Prostate gland (tissue), 2 donors: ENCODE data around the gene PEX11G. TPM values are rescaled to one million over a fixed set of nuclear protein-coding genes. Genes with fewer than 3 reads are reported as not detected.

Experiments used
- DNase-seq: peaks from one replicate; pipeline ENCODE4 v3.0.0-alpha.2; 2019; ENCODE audit warnings: low spot score
- H3K27ac ChIP-seq, 2 donors: fragments of 200-600 bp; sonication (generic); 2 replicates each; pipeline ENCODE4 v1.5.1; 2017 to 2019
- H3K27me3 ChIP-seq: fragments of 200-600 bp; sonication (generic); replicated peaks from 2 replicates; pipeline ENCODE4 v1.5.1; 2019; ENCODE audit not compliant: insufficient read depth
- H3K36me3 ChIP-seq, 2 donors: fragments of 200-600 bp; sonication (generic); 1 replicate in 1 of 2; 2 replicates in 1 of 2; pipeline versions ENCODE4 v1.5.1 to v1.8.1; 2017 to 2019
- H3K4me1 ChIP-seq: fragments of 200-600 bp; sonication (generic); replicated peaks from 2 replicates; pipeline ENCODE4 v1.5.1; 2019
- H3K4me3 ChIP-seq, 2 donors: fragments of 200-600 bp; sonication (generic); 2 replicates each; pipeline ENCODE4 v1.5.1; 2017 to 2019
- H3K9me3 ChIP-seq: fragments of 200-600 bp; sonication (generic); 2 replicates; pipeline ENCODE4 v1.5.1; 2017
- CTCF ChIP-seq, 4 experiments: fragments of 200-600 bp in 2 of 4; fragments of 450-650 bp in 2 of 4; sonication (generic) in 2 of 4; IDR thresholded peaks; 1 replicate in 3 of 4; 2 replicates in 1 of 4; pipeline ENCODE4 v1.5.1; 2016 to 2019; ENCODE audit warnings: antibody characterized with exemption in 4 of 4, mild to moderate bottlenecking in 2 of 4, moderate library complexity in 2 of 4
- POLR2A ChIP-seq: fragments of 450-650 bp; IDR thresholded peaks from one replicate; pipeline ENCODE4 v1.6.1; 2016; ENCODE audit warnings: antibody characterized with exemption, mild to moderate bottlenecking
- POLR2AphosphoS5 ChIP-seq: sonication (generic); formaldehyde crosslinking; IDR thresholded peaks from one replicate; pipeline ENCODE4 v1.6.1; 2017; ENCODE audit warnings: antibody characterized with exemption
- WGBS: methylation state at CpG from one replicate; pipeline ENCODE4 v1.1.5; 2018; 5-methylcytosine and 5-hydroxymethylcytosine counted together
- intact Hi-C: fragments of 100-400 bp; cut with DNase I; formaldehyde crosslinking; loops from one replicate; pipeline ENCODE4 v1.14.2; 2022
- total RNA-seq, 2 donors: library from RNA; depleted of rRNA; stranded (reverse); fragments of >200 nt; gene quantifications; one replicate each; pipeline ENCODE4 v1.1.0, GENCODE V29; 2016

The PEX11G gene
- total RNA-seq, 2 donors from 2014 or later: 13.1 to 17.4 TPM

DNA sequence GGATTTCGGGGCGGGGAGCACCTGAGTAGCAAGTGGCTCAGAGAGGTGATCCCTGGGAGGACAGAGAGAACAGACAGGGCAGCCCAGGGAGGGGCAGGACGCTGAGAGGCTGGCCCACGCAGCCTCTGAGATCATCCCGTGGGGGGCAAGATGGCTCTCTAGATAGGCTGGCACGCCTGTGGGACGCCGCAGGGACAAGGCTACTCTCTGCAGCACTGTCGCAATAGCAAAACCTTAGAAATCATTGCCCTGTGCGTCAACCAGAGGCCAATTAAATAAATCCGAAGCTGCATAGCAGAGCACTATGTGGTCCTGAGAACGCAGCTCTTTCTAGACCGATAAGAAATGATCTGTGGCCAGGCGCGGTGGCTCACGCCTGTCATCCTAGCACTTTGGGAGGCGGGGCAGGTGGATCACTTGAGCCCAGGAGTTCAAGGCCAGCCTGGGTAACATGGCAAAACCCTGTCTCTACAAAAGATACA, 5.1 kb downstream of the PEX11G start:
- DNase-seq: no peak
- no peaks in the 10 kb centered on the region for H3K4me1 ChIP-seq
- no peaks in the 10 kb centered on the region for H3K9me3 ChIP-seq
- no peak overlapping the region for H3K27ac ChIP-seq
- intact Hi-C loops: no loop called here
- H3K36me3 ChIP-seq: no peaks in the 10 kb centered on the region
- H3K27me3 ChIP-seq: no peaks in the 10 kb centered on the region
- 66% methylated on average over 17 of the region's 17 CpGs for WGBS
- no peak for TF ChIP-seq CTCF (IDR thresholded peaks at IDR 0.05)
- no peak for TF ChIP-seq POLR2AphosphoS5
- no peak for TF ChIP-seq POLR2A
- no peak overlapping the region for H3K4me3 ChIP-seq

GRCh38 chr19:7482584-7483439, 6.0 kb downstream of the PEX11G start:
- TF ChIP-seq POLR2A: no peak
- TF ChIP-seq POLR2AphosphoS5: no peak
- no peak for TF ChIP-seq CTCF (IDR thresholded peaks at IDR 0.05)

DNA sequence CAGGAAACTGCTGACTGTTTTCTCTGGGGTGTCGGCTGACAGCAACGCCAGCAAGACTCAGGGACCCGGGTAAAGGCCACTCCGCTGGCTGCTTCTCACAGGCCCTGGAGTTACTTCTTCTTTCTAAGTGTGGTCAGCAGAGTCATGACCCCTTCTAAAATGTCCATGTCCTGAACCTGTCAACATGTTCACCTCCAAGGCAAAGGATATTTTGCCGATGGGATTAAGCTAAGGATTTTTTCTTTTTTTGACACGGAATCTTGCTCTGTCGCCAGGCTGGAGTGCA, 7.9 kb downstream of the PEX11G start:
- Histone ChIP-seq H3K36me3 (no peaks in the 10 kb centered on the region), H3K27ac (no peak overlapping the region), H3K27me3 (no peaks in the 10 kb centered on the region), H3K9me3 (no peaks in the 10 kb centered on the region), H3K4me3 (no peak overlapping the region), H3K4me1 (no peaks in the 10 kb centered on the region)
- DNase-seq: no peak
- intact Hi-C loops: no loop called here
- 76% methylated on average over 7 of the region's 7 CpGs for WGBS
- no peak for TF ChIP-seq POLR2A
- TF ChIP-seq POLR2AphosphoS5: no peak
- TF ChIP-seq CTCF (IDR thresholded peaks at IDR 0.05): no peak

More at GRCh38 chr19:7482584-7483439, 6.0 kb downstream of the PEX11G start:
- intact Hi-C loops: no loop called here
- H3K4me1 ChIP-seq: no peaks in the 10 kb centered on the region
- H3K4me3 ChIP-seq: no peak overlapping the region
- WGBS: 38% methylated on average over 36 of the region's 37 CpGs
- no peak for DNase-seq
- H3K27ac ChIP-seq: no peak overlapping the region
- H3K9me3 ChIP-seq: no peaks in the 10 kb centered on the region
- no peaks in the 10 kb centered on the region for H3K27me3 ChIP-seq
- no peaks in the 10 kb centered on the region for H3K36me3 ChIP-seq

GRCh38 chr19:7480222-7480969, 8.4 kb downstream of the PEX11G start:
- no peak for DNase-seq

More at GRCh38 chr19:7480222-7480969, 8.4 kb downstream of the PEX11G start:
- no peak for TF ChIP-seq CTCF (IDR thresholded peaks at IDR 0.05)
- no peak for TF ChIP-seq POLR2A
- no peak for TF ChIP-seq POLR2AphosphoS5
- H3K27ac ChIP-seq: no peak overlapping the region
- no peaks in the 10 kb centered on the region for H3K4me1 ChIP-seq
- H3K9me3 ChIP-seq: no peaks in the 10 kb centered on the region
- intact Hi-C loops: no loop called here
- no peak overlapping the region for H3K4me3 ChIP-seq
- H3K27me3 ChIP-seq: no peaks in the 10 kb centered on the region
- no peaks in the 10 kb centered on the region for H3K36me3 ChIP-seq
- 71% methylated on average over 11 of the region's 11 CpGs for WGBS
